Suprapubic skin (tissue), 4 donors: ENCODE measurements around the gene TSPAN8. TPM values are rescaled to one million over a fixed set of nuclear protein-coding genes. Genes with fewer than 3 reads are reported as not detected.

Source experiments
- DNase-seq, 2 donors: peaks; one replicate each; pipeline ENCODE4 v3.0.0-alpha.2; 2019; ENCODE audit warnings: low spot score in 2 of 2
- H3K27ac ChIP-seq: fragments of 200-600 bp; sonication (generic); one replicate; pipeline ENCODE4 v1.5.1; 2019
- H3K27me3 ChIP-seq: fragments of 200-600 bp; sonication (generic); one replicate; pipeline ENCODE4 v1.5.1; 2019
- H3K36me3 ChIP-seq: fragments of 200-600 bp; sonication (generic); one replicate; pipeline ENCODE4 v1.5.1; 2019
- H3K4me1 ChIP-seq: fragments of 200-600 bp; sonication (generic); one replicate; pipeline ENCODE4 v1.5.1; 2019
- H3K4me3 ChIP-seq: fragments of 200-600 bp; sonication (generic); one replicate; pipeline ENCODE4 v1.5.1; 2019; ENCODE audit warnings: mild to moderate bottlenecking
- H3K9me3 ChIP-seq: fragments of 200-600 bp; sonication (generic); one replicate; pipeline ENCODE4 v1.5.1; 2019
- EP300 ChIP-seq: sonication (generic); formaldehyde crosslinking; IDR thresholded peaks from one replicate; pipeline ENCODE4 v1.6.1; 2017; ENCODE audit warnings: antibody characterized with exemption
- POLR2A ChIP-seq, 2 donors: fragments of 450-650 bp; IDR thresholded peaks; one replicate each; pipeline ENCODE4 v1.6.1; 2017; ENCODE audit warnings: antibody characterized with exemption in 2 of 2, mild to moderate bottlenecking in 2 of 2, moderate library complexity in 2 of 2
- POLR2AphosphoS5 ChIP-seq, 3 donors: sonication (generic); formaldehyde crosslinking; IDR thresholded peaks; one replicate each; pipeline ENCODE4 v1.6.1; 2017; ENCODE audit warnings: antibody characterized with exemption in 3 of 3
- WGBS: methylation state at CpG from one replicate; pipeline ENCODE4 v1.1.5; 2018; 5-methylcytosine and 5-hydroxymethylcytosine counted together
- total RNA-seq, 4 donors: library from RNA; depleted of rRNA; stranded (reverse); fragments of >200 nt; gene quantifications; one replicate each; pipeline ENCODE4 v1.1.0, GENCODE V29; 2016
- TF ChIP-seq, protein P1 (sequence below), 2 donors: fragments of 200-600 bp in 1 of 2; fragments of 450-650 bp in 1 of 2; sonication (generic) in 1 of 2; IDR thresholded peaks; one replicate each; pipeline ENCODE4 v1.5.1; 2016 to 2019; ENCODE audit warnings: antibody characterized with exemption in 2 of 2, mild to moderate bottlenecking in 1 of 2, moderate library complexity in 1 of 2

The TSPAN8 gene
- total RNA-seq, 4 donors from 2014 or later, result 8.3 to 33.6 (median 26.1) TPM

DNA sequence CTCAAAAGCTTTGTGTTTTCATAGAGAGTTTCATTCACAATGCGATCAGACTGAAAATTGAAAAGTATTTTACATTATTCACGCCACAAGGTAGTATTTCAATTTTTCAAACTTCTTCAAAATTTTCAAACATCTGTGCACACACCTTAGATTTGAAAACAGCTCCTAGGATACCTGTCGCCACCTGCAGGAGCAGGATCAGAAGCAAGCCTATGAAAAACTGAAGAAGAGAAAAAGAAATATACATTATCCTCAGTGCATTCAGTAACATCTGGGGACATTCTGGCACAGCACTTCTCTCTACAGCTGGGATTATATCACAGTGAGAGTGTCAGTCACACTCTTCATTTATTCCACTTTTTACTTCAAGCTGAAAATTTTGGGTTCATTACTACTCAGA lies 19.8 kb downstream of the TSPAN8 start:
- H3K9me3 ChIP-seq, result no peaks in the 10 kb centered on the region
- TF ChIP-seq POLR2AphosphoS5 (IDR thresholded peaks at IDR 0.05), result no peak
- TF ChIP-seq POLR2A (IDR thresholded peaks at IDR 0.05), result no peak
- TF ChIP-seq, protein P1, sequence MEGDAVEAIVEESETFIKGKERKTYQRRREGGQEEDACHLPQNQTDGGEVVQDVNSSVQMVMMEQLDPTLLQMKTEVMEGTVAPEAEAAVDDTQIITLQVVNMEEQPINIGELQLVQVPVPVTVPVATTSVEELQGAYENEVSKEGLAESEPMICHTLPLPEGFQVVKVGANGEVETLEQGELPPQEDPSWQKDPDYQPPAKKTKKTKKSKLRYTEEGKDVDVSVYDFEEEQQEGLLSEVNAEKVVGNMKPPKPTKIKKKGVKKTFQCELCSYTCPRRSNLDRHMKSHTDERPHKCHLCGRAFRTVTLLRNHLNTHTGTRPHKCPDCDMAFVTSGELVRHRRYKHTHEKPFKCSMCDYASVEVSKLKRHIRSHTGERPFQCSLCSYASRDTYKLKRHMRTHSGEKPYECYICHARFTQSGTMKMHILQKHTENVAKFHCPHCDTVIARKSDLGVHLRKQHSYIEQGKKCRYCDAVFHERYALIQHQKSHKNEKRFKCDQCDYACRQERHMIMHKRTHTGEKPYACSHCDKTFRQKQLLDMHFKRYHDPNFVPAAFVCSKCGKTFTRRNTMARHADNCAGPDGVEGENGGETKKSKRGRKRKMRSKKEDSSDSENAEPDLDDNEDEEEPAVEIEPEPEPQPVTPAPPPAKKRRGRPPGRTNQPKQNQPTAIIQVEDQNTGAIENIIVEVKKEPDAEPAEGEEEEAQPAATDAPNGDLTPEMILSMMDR (IDR thresholded peaks at IDR 0.05), result no peak
- no peak for TF ChIP-seq EP300
- H3K36me3 ChIP-seq, result no peaks in the 10 kb centered on the region
- no peak overlapping the region for H3K4me3 ChIP-seq
- DNase-seq, result no peak
- peaks cover 4% of the 10 kb centered on the region for H3K4me1 ChIP-seq
- no peaks in the 10 kb centered on the region for H3K27me3 ChIP-seq
- WGBS, result 91% methylated on average over 3 of the region's 3 CpGs
- no peak overlapping the region for H3K27ac ChIP-seq

DNA sequence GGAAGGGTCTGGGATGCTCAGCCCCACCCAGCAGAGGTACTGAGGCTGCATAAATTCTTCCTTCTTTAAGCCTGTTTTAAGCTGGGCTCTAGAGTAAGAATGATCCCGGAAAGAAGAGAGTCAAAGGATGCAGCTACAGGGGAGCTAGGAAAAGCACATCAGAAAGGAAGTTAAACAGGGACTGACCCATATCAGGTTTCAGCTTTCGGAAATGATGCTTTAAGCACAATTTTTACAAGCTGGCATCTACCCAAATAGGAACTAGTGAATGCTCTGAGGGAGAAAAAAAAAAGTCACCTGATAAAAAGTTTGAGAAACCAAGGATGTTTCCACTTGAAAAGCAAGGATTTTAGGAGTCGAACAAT lies 22.0 kb downstream of the TSPAN8 start:
- H3K4me3 ChIP-seq, result no peak overlapping the region
- no peak for TF ChIP-seq EP300
- TF ChIP-seq, protein P1 (IDR thresholded peaks at IDR 0.05), result no peak
- no peak for TF ChIP-seq POLR2AphosphoS5 (IDR thresholded peaks at IDR 0.05)
- no peak for TF ChIP-seq POLR2A (IDR thresholded peaks at IDR 0.05)
- no peaks in the 10 kb centered on the region for H3K27me3 ChIP-seq
- 67% methylated on average over 3 of the region's 3 CpGs for WGBS
- H3K4me1 ChIP-seq, result no peaks in the 10 kb centered on the region
- no peak overlapping the region for H3K27ac ChIP-seq
- H3K9me3 ChIP-seq, result no peaks in the 10 kb centered on the region
- no peak for DNase-seq
- no peaks in the 10 kb centered on the region for H3K36me3 ChIP-seq

DNA sequence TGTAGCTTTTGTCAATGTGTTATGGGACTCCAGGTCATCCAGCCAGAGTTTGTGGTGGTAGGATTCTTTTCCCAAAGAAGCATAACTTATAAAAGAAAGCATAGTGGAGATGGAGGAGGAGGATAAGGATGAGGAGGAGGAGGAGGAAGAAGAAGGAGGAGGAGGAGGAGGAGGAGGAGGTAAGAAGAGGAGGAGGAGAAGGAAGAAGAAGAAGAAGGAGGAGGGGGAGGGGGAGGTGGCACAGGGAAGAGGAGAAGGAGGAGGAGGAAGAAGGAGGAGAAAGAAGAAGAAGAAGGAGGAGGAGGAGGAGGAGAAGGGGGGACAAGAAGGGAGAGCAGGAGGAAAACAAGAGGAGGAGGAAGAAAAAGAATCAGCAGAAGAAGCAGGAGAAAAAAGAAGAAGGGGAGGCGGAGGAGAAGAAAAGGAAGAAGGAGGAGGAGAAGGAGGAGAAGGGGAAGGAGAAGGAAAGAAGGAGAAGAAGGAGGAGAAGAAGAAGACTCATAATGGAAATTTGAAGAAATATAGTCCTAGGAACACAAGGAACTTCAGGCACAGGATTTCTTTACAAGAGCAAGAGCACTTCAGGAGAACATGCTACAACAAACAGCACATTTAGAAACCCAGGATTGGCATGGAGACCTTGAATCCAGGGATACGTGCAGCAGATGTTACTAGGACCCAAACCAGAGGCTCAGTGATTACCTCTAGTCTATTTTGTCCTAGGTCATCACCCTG lies 22.6 kb downstream of the TSPAN8 start:
- Histone ChIP-seq H3K4me1 (no peaks in the 10 kb centered on the region), H3K4me3 (no peak overlapping the region), H3K36me3 (no peaks in the 10 kb centered on the region), H3K9me3 (no peaks in the 10 kb centered on the region), H3K27ac (no peak overlapping the region), H3K27me3 (no peaks in the 10 kb centered on the region)
- TF ChIP-seq, protein P1 (IDR thresholded peaks at IDR 0.05), result no peak
- no peak for DNase-seq
- 84% methylated on average over 2 of the region's 2 CpGs for WGBS

DNA sequence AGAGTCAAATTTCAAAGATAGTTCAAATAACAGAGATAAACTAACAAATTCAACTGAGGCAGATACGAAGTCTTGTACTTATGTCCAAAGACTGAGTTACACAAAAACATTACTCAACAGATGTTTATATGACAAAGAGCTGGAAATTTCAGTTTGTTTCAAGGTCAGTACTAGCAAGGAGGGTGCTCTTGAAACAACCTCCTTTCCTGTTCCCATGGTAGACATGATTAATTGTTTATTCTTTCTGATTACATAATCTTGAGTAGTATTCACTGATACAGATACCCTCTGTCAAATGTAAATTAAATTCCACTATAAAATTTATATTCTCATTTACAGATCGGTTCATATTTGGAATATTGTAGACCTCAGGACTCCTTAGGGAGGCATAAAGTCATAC lies 23.4 kb downstream of the TSPAN8 start:
- TF ChIP-seq, protein P1 (IDR thresholded peaks at IDR 0.05), result no peak
- TF ChIP-seq POLR2A (IDR thresholded peaks at IDR 0.05) (no peak), POLR2AphosphoS5 (IDR thresholded peaks at IDR 0.05) (no peak), EP300 (no peak)
- H3K9me3 ChIP-seq, result no peaks in the 10 kb centered on the region
- H3K27ac ChIP-seq, result no peak overlapping the region
- H3K4me1 ChIP-seq, result no peaks in the 10 kb centered on the region
- no peak overlapping the region for H3K4me3 ChIP-seq
- DNase-seq, result no peak
- no peaks in the 10 kb centered on the region for H3K36me3 ChIP-seq
- 29% methylated on average over 2 of the region's 2 CpGs for WGBS
- no peaks in the 10 kb centered on the region for H3K27me3 ChIP-seq

DNA sequence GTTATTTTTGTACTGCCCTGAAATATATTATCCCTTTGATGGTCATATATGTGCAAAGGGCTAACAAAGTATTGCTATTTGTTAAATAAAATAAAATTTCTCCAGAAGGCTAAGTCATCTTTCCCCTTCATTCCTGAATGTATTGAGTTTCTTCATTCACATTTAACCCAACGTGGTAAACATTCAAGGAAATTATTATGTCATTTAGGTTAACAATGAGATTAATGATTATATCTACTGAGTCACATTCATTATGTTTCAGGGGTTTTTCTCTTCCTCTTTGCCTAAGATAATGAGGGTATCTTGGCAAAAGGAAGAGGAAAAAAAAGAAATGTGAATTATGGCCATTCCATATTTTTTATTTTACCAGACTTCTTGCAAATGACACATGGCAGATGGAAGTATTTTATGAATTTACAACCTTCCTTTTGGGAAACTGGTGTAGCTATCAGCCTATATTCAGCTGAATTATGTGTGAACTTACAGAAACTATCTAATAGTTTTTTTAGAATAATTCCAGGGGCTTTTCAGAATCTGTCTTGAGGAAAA lies 27.2 kb downstream of the TSPAN8 start:
- no peak for DNase-seq
- TF ChIP-seq, protein P1 (IDR thresholded peaks at IDR 0.05), result no peak
- TF ChIP-seq POLR2AphosphoS5 (IDR thresholded peaks at IDR 0.05) (no peak), EP300 (no peak), POLR2A (IDR thresholded peaks at IDR 0.05) (no peak)
- H3K9me3 ChIP-seq, result no peaks in the 10 kb centered on the region
- no peak overlapping the region for H3K27ac ChIP-seq
- H3K27me3 ChIP-seq, result no peaks in the 10 kb centered on the region
- no peak overlapping the region for H3K4me3 ChIP-seq
- H3K36me3 ChIP-seq, result no peaks in the 10 kb centered on the region
- 0% methylated on average over 1 of the region's 1 CpG for WGBS
- H3K4me1 ChIP-seq, result no peaks in the 10 kb centered on the region
